ENCODE measurements around the gene BABAM2.

Gene BABAM2

GRCh38 chr2:28293416-28293815 lies 402.9 kb downstream of the BABAM2 start:
- no peak for DNase-seq

DNA sequence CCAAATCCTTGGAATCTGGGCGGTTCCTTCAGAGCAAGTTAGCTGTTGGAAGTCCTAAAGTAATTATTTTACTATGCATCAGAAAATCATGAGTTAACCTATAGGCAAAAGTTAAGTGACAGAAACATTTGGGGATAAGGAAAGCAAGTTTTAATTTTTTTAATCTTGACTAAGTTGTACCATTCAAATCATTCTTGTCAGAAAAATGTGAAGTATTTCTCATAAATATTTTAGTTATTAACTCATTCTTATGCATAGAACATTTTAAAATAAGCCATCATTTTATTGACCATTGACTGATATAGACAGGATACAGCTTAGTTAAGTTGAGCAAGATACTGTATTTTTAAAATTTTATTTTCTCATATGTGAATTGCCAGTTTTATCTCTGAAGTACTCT lies 403.9 kb downstream of the BABAM2 start:
- DNase-seq: no peak

GRCh38 chr2:28296243-28296642 lies 405.7 kb downstream of the BABAM2 start:
- no peak for DNase-seq

DNA sequence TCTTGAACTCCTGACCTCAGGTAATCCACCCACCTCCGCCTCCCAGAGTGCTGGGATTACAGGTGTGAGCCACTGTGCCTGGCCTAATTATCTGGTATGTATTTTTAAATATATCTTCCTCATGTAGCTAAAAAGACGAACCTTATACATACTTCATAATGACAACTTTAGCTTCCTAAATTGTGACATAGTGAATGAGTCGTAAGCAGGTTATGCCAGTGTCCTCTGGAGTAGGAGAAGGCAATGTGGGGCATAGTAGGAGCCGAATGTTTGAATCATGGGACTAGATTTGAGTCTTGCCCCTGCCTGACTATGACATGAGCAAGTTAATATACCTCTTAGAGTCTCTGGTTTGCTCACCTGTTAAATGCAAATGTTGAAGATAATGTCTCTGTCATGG lies 406.4 kb downstream of the BABAM2 start:
- DNase-seq: no peak

DNA sequence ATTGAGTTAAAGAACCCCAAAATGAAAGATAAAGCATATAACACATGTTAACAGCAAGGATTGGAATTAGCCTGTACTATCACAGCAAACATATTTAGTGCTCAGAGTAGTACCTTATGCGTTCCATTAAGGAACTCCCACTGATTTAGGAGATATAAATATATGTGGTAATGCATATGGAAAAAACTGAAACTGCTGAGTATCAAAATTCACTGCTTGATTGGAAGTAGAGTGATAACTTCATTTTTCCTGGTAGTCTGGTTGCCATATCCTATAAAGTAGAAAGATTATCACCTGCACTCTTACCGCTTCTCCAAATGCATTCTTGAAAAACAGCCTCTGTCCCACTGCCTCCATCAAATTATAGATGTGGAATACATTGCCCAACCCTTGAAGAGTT lies 407.0 kb downstream of the BABAM2 start:
- no peak for DNase-seq

GRCh38 chr2:28298406-28298805 lies 407.9 kb downstream of the BABAM2 start:
- DNase-seq: no peak

DNA sequence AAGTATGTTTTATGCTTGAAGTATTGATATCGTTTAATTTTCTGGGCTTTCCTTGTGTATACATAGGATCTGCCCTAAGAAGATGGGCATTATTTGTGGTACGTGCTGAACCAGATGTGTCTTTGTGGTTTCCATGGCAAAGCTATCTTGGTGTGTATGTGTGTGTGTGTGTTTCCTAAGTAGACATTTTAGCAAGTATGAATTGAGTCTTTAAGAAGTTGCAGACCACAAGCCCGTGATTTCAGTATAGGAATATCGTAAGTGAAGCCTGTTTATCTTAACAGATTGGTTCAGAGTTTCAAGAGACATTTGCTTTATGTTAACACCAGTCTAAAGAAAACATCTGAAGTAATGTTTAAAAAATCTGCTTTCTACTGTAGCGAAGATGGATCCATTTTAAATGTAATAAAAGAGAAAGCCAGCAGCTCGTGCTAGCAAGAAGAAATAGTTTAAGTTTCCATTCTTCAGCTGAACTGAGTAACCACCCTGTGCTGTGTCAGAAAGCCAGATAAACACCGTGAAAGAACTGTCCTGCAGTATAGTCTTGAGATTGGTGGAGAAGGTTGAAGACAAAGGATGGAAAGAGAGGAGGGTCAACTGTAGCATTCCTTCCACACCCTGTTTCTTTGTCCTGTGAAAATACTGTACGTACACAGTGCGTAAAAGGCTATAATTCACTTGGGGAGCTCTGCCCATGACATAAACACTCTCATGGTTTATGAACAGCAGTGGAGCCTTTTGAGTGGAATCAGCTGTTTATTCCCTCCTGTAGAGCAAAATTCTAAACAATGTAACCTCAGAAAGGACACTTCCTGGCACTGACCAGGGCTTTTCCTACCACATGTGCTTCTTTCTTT lies 410.2 kb downstream of the BABAM2 start:
- no peak for DNase-seq

- no peak for DNase-seq
Observed at GRCh38 chr2:28305202-28305601, 414.7 kb downstream of the BABAM2 start.

DNA sequence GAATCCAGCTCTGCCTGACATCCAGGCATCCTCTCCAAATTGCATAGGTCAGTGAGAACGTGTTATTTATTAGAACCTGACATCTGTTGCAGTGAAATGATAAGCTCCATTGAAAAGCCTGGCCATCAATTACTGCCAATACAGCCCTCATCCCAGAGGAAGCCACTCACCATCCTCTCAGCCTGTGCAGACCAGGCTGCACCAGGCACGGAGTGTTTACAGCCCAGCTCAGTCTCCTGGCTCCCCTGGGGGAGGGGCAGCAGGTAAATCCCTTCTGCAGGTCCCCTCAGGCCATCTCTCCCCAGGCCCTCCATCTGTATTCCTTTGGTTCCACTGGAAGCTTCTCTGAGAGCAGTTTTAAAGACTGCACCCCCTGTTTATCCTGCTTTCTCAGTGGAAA lies 419.6 kb downstream of the BABAM2 start:
- DNase-seq: no peak

- DNase-seq: no peak
Observed at GRCh38 chr2:28311660-28312249, 421.2 kb downstream of the BABAM2 start.

- DNase-seq: no peak
Observed at GRCh38 chr2:28312307-28313219, 422.0 kb downstream of the BABAM2 start.

DNA sequence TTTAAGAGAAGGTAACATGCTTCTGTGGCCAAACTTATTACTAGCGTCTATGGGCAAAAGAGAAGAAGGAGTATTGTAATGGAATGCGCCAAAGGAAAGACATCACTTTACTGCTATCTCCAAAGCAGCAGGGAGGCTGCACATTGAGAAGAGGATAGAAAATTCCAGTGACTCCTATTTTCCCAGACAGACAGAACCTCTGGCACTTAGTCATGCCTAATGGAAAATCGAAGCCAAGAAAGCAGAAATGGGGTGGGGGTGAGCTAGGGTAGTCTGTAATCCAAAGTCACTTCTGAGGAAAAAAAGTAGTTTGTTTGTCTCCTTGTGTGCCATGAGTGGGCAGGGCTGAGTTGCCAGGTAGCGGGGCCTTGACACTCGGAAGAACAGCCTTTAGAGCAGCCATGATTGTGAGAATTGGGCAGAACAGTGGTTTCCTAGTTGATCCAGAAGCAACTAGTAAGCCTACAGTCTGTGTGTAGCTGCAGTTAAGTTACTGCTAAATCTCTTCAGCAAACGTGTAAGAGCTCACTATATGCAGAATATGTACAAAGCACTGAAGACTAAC lies 422.8 kb downstream of the BABAM2 start:
- no peak for DNase-seq

GRCh38 chr2:28314968-28315367 lies 424.4 kb downstream of the BABAM2 start:
- no peak for DNase-seq

DNA sequence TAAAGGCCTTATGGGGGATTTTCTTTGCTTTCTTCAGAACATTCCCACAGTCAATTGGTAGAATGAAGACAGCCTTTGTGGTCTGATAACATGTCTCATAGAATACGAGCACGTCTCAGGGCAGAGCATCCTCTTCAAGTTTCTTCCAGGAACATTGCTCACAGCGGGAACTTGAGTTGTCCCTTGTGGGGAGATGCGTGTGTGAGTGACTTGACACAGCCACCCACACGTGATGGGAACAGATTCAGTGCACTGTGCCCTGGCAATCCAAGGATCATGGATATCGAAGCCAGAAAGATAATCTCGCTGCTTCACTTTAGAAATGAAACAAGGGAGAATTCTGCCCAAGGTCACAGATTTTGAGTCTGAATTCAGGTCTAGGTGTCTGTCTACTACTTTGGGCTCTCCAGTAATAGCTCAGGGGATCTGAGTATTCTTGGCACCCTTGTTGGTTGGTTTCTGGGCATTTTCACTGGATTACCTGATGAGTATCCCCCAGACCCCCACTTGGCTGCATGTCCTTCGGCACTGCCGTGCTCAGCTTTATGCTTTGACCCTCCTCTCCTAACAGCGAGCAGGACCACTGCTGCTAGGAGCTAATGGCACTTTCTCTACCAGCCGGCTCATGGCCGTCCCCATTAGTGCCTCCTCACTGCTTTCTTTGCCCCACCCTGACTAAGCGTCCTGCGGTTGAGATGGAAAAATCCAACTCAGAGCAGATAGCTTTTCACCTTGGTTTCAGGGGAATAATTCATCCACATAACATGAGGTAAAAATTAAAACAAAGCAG lies 426.2 kb downstream of the BABAM2 start:
- no peak for DNase-seq

DNA sequence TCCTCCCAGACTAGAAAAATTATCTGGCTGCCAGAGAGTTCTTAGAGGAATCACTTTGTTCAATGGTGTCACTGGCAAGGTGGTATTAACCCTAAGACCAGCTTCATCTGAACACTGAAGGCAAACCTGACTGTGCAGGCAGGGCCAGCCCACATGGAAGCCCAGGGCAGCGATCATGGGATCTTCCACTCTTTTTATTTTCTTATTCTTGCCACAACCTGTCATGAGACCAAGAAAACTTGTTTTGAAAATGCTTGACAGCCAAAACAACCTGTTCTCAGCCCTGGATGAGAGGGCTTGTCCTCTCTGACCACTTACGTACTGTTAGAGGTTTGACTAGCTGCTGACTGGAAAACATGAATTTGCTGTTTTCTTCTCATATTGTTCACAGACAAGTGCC lies 426.9 kb downstream of the BABAM2 start:
- DNase-seq: no peak

- DNase-seq: no peak
Observed at GRCh38 chr2:28318023-28318422, 427.5 kb downstream of the BABAM2 start.

- DNase-seq: no peak
Observed at GRCh38 chr2:28318462-28319117, 428.1 kb downstream of the BABAM2 start.

DNA sequence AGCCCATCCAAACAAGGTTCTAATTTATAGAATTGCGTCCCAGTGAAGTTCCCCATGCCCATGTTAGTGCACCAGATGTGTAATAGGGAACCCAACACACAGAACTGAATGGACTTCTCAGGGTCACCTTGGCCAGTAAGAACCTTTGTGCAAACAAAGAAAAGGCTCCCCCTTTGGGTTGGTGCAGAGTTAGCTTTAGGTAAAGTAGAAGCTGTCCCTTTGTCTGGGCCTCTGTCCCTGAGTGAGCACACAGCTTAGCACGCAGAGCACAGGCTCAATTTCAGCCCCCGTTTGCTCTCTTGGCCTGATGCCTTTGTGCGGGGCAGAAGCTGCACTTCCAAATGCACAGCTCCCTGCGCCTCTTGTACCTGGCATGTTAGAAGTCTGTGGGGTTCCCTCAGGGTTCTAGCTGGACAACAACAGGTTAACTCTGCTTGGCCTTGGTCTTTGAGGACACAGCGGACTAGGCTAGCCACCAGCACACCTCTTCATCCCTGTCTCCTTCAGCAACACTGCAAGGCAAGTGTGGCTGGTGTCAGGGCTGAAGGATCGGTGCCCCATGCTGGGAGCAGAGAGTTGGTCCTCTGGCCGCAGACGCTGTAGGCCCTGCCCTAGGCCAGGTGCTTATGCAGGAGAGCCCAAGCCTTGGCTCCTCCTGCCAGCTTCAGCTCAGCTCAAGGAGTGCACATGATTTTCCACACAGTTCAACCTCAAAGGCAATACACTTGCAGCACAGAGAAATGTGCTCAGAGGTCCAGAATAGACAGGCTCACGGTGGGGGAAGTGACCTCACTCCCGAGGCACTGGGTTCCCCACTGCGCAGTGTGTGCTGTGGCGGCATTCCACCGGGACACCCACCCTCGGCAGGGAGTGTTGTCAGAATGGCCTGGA lies 428.8 kb downstream of the BABAM2 start:
- DNase-seq: no peak

DNA sequence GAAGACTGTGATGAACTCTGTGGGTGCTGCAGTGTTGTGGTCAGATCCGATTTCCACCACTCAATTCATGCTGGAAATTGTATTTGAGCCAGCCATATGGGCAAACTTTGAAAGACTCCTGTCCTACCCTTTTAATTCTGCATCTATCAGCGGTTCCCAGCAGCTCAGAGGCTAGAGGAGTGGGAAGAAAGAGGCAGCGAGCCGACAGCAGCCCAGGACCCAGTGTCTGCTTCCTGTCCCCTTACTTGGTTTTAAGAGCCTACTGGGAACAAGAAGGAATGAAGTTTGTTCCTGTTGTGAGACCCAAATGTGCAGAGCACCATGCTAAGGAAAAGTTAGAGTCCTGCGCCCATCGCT lies 429.5 kb downstream of the BABAM2 start:
- DNase-seq: no peak

DNA sequence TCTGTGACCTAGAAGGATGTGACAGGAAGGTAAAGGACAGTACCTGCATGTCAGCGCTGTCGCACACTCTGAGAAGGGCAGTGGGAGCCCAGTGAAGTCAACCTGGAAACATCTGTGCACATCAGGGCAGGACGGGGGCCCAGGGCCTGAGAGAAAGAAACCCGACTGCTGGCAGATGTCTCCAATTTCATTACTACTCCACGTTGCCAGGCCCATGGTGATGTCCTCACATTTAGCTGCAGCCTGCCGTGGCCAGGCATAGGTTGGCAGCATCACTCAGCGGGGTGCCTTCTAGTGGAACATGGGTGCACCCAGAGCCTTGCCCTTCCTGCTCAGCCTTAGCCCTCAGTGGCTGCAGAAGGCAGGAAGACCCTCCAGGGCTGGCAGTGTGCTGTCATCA lies 429.8 kb downstream of the BABAM2 start:
- DNase-seq: no peak

- DNase-seq: no peak
Observed at GRCh38 chr2:28321426-28321825, 430.9 kb downstream of the BABAM2 start.

Measured in activated CD4-positive, alpha-beta T cell treated with anti-CD3 and anti-CD28 coated beads for 48 hours (primary cell).